NCI-H2107 treated with DMSO at 0.1 percent for 48 hours (cell line): ENCODE data around the gene IER5L.

Source experiments
- DNase-seq: peaks from one replicate; lab custom pipeline; 2025; ENCODE audit not compliant: unreplicated experiment; lab: John Stamatoyannopoulos, UW

Gene IER5L

DNA sequence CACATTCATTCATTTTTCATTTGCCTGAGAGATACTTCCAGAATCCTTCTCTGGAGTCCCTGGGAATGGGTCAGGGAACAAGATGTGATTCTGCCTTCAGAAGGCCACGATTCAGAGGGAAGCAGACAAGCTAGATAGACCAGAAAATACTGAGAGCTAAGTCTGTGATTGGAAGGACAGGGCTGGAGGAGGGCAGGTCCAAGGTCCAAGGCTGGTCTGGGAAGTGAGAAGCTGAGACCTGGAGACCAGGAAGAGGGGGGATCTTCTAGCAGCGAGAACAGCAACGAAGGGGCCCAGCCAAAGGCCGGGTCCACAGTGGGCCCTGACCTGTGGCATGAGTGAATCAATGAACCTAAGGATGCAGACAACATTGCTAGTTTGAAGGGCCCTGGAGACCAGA lies 4.1 kb upstream of the IER5L start:
- no peak for DNase-seq

GRCh38 chr9:129181246-129181645 lies 3.2 kb upstream of the IER5L start:
- no peak for DNase-seq

DNA sequence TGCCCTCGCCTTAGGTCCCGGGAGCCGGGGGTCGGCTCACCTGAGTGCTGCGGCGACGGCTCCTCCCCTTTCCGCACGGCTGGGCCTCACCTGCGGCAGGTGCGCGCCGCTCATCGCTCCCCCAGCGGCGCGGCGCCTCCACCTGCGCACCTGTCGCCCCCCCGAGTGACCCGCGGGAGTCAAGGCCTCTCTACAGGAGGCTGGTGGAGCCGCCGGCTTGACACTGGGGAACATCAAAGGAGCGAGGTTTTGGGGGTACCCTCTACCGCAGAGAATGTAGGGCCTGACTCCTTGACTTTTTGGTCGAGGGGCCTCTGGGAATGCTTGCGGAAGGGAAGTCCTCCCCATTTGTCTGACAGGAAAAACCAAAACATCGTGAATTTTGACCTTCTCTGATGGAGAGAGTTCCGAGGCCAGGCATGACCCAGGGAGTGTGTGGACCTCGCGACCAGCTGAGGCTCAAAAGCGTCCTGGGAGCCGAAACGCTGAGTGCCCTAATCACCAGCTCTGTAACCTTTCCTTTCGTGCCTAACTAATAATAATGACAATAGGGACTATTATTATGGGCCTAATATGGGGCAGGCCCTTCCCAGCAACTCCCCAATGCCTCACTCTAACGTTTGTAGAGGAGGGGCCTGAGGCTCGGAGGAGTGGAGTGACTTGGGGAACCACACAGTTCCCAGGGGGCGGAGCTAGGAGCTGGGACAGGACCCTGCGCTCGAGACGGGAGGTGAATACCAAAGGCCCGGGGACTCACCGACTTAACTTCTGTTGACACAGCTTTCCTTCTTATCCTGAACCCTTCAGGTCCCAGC lies 714 bp upstream of the IER5L start:
- no peak for DNase-seq

DNA sequence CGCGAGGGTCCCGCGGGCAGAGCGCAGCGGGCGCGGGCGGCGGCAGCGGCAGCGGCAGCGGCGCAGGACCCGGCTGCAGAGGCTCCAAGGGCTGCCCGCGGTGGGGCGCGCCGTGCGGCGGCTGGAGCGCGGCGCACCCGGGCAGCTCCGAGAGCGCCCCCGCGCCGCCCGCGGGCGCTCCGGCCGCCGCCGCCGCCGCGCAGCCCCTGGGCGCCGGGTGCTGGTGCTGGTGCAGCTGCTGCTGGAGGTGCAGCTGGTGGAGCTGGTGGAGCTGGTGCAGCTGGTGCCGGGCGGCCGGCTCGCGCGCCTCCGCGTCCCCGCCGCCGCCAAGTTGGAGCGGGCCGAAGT lies 644 bp downstream of the IER5L start:
- no peak for DNase-seq

- no peak for DNase-seq
Measured at GRCh38 chr9:129176701-129177442, 1.2 kb downstream of the IER5L start.

DNA sequence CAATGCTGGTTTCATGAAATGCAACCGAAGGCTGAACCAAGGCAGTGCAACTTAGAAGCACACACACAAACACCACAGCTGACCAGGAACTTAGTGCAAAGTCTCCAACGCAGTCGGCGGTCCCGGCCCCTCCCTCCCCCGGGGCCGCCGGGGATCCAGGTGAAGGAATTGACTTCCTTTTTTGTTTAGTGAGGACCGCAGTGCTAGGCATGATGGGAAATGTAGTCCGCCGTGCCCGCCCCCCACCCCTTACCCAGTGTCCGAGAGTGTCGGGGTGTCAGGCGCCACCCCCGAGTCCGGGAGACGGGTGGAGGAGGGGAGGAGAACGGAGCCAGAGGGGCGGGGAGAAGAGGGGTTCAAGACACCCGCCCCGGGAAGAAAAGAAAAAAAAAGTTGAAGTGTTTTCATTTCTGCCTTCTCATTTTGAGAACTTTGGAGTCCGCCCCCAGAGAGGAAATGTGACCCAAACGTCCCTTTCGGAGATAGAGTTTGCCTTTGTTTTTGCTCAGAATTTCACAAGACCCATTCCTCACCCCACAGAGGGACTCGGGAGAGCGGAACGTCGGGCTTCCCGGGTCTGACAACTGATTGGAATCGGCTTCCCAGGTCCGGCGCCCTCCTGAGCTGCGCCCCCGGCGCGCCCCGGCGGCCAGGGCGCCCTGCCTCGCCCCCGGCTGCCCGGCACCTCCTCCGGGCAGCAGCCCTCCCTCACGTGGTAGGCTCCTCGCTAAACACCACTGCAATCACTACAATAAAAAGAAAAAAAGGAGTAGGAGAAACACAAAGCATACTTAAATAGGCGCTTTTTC lies 2.0 kb downstream of the IER5L start:
- peak; percentile 33 for DNase-seq

DNA sequence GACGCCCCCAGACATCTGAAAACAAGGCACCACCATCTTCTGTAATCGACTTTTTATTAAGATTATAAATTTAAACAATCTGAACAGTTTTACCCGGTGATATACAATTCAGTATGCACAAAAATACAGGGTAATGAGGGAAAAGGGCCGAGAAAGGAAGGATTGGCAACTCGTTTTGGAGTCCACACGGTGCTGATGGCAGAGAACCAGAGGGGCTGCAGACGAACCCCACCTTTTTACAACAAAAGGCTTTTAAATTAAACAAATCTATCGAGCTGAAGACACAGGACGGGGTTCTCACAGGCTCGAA lies 2.6 kb downstream of the IER5L start:
- DNase-seq: no peak

DNA sequence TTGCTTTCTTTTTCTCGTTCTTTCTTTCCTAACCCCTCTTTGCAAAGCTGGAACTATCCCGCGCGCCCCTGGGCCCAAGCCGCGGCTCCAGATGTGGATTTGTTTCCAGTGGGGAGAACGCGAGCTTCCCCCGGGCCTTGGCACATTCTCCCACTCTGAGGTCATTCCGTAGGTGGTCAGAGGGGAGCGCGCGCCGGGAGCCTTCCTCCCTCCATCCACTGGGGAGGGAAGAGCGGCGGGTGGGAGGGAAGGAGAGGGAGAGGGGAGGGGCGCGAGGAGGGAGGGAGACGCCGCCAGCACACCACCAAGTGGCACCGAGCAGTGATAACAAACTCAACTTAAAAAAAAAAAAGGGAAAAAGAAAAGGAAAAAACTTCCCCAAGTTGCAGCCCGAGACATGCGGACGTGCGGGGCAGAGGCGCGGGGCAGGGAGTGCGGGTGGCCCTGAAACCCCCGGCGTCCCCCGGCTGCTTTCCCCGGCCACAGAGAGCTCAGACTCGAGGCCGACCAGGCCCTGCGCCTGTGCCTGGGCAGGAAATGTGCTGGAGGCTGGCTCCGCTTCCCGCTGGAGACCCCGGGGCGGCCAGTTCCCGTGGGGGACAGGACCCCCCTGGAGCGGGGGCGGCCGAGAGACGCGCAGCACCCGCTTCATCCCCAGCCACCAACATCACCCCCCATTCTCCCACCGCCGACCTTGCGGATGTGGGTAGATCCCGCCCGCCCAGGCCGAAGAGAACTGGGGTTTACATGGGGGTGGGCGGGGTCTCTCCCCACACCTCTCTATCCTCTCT lies 3.1 kb downstream of the IER5L start:
- DNase-seq: peak; percentile 44

DNA sequence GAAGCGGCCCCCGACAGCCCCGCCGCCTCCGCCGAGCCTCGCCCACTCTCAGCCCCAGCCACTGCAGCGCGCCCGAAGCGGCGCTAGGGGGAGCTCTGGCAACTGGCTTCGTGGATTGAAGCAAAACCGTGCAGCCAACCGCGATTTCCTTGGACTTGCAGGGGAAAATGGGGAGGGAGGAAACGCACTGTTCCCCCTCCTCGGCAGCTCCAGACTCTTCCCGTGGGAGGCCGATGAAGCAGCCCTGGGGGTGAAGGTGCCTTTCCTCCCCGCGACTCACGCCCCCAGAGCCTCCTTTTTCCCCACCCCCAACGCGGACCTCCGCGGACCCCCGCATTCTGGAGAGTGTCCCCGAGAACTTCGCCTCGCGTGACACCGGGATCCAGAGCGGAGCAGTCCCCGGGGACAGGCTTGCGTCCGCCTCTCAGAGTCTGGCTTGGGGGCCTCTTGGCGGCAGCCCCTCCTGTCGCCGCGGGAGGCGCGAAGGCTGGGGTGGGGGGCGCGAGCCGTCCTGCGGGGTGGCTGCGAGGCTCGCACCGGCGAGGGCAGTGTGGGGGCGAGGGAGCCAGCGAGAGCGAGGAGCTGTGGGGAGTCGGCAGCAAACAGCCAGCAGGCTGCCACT lies 3.8 kb downstream of the IER5L start:
- peak; percentile 39 for DNase-seq

DNA sequence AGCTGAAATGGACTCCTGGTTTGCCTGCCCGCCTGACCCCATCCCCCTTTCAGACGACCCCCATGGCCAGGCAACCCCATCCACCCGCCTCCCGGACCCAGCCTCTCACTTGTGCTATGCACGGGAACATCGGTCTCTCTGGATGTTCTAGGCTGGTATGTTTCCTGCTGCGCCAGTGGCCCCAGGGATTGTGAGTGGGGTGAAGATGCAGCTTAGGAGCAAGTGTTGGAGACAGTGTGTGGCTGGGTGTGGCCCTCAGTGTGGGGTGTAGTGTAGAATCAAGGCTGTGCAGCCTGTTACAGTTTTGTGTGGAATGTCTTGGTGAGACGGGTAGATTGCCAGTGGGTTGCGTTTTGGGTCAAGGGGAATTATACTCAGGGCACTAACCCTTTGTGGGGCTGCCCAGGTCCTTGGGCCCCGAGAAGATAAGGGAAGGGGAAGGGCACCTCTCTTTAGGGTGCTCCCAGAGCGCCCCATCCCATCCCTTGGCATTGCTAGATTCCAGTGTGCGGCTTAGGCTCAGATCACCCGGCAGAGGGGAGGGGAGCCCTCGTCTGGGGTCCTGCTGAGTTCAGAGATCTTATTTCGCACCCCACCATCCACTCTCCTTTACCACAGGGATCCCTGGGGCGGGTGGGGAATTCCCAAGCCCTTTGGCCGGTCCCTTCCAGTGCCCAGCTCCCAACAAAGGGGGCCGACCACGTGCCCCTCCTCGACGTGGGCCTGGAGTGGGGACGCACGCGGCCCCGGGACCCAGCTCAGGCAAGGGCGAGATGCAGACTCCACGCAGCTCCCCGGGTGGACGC lies 4.6 kb downstream of the IER5L start:
- DNase-seq: no peak

- DNase-seq: no peak
Measured at GRCh38 chr9:129172816-129173215, 5.2 kb downstream of the IER5L start.

GRCh38 chr9:129171993-129172751 lies 5.9 kb downstream of the IER5L start:
- DNase-seq: no peak

- DNase-seq: no peak
Measured at GRCh38 chr9:129170229-129170628, 7.8 kb downstream of the IER5L start.

DNA sequence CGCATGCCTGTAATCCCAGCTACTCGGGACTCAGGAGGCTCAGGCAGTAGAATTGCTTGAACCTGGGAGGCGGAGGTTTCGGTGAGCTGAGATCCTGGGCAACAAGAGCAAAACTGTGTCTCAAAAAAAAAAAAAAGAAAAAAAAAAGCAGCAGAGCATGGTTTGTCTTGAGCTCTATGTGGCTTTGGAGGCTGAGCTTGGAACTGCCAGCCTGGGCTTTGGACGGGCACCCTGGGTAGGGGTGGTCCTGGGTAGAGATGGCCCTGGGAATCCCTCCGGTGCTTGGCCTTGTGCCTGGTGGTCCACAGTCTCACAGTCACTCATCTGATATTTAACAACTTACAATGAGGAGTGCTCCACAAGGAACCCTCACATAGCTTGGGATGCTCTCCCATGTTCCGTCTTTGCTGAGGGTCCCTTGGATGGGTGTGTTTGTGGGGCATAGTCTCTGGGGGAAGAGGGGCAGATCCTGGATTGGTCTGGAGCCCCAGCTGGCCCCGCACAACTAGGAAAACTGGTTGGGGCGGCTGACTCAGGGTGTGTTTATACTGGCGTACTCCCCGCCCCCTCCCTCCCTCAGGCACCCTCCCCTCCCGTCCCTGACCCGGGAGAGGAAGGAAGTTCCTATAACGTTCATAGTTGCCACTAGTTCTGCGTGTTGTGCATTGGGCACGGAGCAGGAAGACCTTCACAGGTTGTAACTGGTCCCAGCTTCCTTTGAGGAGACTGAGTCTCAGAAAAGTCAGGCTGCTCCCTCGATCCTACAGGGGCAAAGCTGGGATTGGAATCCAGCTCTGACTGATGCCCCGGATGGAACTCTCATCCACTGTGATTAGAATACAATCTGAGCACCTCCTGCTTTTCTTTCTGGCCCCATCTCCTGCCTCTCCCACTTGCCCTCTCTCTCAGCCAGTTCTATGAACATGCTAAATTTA lies 11.2 kb downstream of the IER5L start:
- DNase-seq: no peak

DNA sequence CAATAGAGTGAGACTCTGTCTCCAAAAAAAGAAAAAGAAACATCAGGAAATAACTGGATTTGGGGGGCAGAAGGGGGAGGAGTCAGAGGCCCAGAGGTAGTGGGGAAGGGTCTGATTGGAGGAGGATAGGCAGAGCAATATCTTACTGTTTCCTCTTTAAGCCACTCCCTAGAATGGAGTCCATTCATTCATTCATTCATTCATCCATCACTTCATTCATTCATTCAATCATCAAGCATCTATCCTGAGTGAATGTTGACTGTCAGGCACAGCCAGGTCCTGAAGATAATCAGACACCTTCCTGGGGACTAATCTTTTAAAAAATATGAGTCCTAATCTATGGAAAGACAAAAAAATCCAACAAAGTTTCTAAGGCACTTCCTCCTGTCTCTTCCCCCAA lies 12.9 kb downstream of the IER5L start:
- no peak for DNase-seq

- DNase-seq: no peak
Measured at GRCh38 chr9:129164246-129164930, 13.7 kb downstream of the IER5L start.

DNA sequence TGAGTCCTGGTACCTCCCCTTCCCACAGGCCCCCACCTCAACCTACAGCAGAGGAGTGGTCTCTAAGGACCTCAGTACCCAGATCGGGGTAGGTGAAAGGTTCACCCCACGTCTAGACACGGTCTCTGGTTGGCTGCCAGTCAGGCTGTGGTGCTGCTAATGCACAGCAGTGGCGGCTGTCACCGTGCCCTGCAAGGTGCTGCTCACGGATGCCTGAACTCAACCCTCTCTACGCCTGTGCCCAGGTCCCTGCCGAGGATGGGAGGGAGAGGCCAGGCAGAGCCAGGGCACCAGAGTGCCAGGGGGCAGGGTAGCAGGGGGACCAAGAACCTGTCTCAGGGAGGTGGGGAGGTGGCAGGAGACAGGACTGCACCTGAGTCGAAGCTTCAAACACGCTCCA lies 14.3 kb downstream of the IER5L start:
- no peak for DNase-seq
